Kidney tubule cell (primary cell): ENCODE data around the gene SMYD3.
A peak's percentile ranks its signal among the peaks of the same experiment; 100 is the strongest.

Source experiments
- DNase-seq: peaks from one replicate; pipeline ENCODE4 v3.0.0-alpha.2; 2018; ENCODE audit warnings: low spot score

Gene SMYD3

GRCh38 chr1:246506674-246507481 is at the start of gene SMYD3:
TSS of gene SMYD3 (minus strand) at chr1:246507279.
- DNase-seq: peak; percentile 90

GRCh38 chr1:246554201-246554600 is 47.1 kb upstream of the SMYD3 start:
- DNase-seq: no peak

GRCh38 chr1:246552110-246552509 is 45.0 kb upstream of the SMYD3 start:
- DNase-seq: no peak

GRCh38 chr1:246550402-246550801 is 43.3 kb upstream of the SMYD3 start:
- DNase-seq: no peak

GRCh38 chr1:246549665-246550064 is 42.6 kb upstream of the SMYD3 start:
- no peak for DNase-seq

- no peak for DNase-seq
Observed at GRCh38 chr1:246544001-246544400, 36.9 kb upstream of the SMYD3 start.

- no peak for DNase-seq
Observed at GRCh38 chr1:246540738-246541491, 33.8 kb upstream of the SMYD3 start.

- no peak for DNase-seq
Observed at GRCh38 chr1:246537887-246538286, 30.8 kb upstream of the SMYD3 start.

- no peak for DNase-seq
Observed at GRCh38 chr1:246537441-246537840, 30.4 kb upstream of the SMYD3 start.

- no peak for DNase-seq
Observed at GRCh38 chr1:246534114-246534513, 27.0 kb upstream of the SMYD3 start.

- DNase-seq: no peak
Observed at GRCh38 chr1:246533371-246533905, 26.4 kb upstream of the SMYD3 start.

GRCh38 chr1:246532519-246532918 is 25.4 kb upstream of the SMYD3 start:
- DNase-seq: no peak

- DNase-seq: no peak
Observed at GRCh38 chr1:246530482-246530881, 23.4 kb upstream of the SMYD3 start.

- no peak for DNase-seq
Observed at GRCh38 chr1:246528933-246529731, 22.1 kb upstream of the SMYD3 start.

GRCh38 chr1:246527402-246528088 is 20.5 kb upstream of the SMYD3 start:
- peak; percentile 43 for DNase-seq

- no peak for DNase-seq
Observed at GRCh38 chr1:246526915-246527314, 19.8 kb upstream of the SMYD3 start.

GRCh38 chr1:246526380-246526779 is 19.3 kb upstream of the SMYD3 start:
- DNase-seq: no peak

- DNase-seq: no peak
Observed at GRCh38 chr1:246519514-246519913, 12.4 kb upstream of the SMYD3 start.

- no peak for DNase-seq
Observed at GRCh38 chr1:246518456-246519205, 11.6 kb upstream of the SMYD3 start.

- DNase-seq: no peak
Observed at GRCh38 chr1:246517391-246517790, 10.3 kb upstream of the SMYD3 start.

- no peak for DNase-seq
Observed at GRCh38 chr1:246516126-246516525, 9.0 kb upstream of the SMYD3 start.
